Measurements from ENCODE around the gene EEF1G.
A peak's percentile ranks its signal among the peaks of the same experiment; 100 is the strongest.
"Not testable (repeated sequence)": the region's sequence is repeated elsewhere in the genome, so short reads cannot be mapped to it uniquely, and the experiment has no call there.

Gene EEF1G

GRCh38 chr11:62553080-62553838 is 20.4 kb downstream of the EEF1G start:
- DNase-seq: peak; percentile 12

GRCh38 chr11:62552485-62553079 is 21.1 kb downstream of the EEF1G start:
- no peak for DNase-seq

- not testable (repeated sequence) for DNase-seq
These were observed 23.2 kb downstream of the EEF1G start for GRCh38 chr11:62550478-62550877.

- DNase-seq: no peak
These were observed 25.0 kb downstream of the EEF1G start for GRCh38 chr11:62548545-62549335.

- DNase-seq: no peak
These were observed 25.9 kb downstream of the EEF1G start for GRCh38 chr11:62547691-62548281.

GRCh38 chr11:62546929-62547625 is 26.6 kb downstream of the EEF1G start:
- DNase-seq: no peak

GRCh38 chr11:62546244-62546928 is 27.3 kb downstream of the EEF1G start, which contains the start of gene AHNAK:
TSS of gene AHNAK (minus strand) at chr11:62546806. CDS start at chr11:62536098, 10,708 bp downstream.
- no peak for DNase-seq

- no peak for DNase-seq
These were observed 28.1 kb downstream of the EEF1G start for GRCh38 chr11:62545437-62546243.

- DNase-seq: no peak
These were observed 28.9 kb downstream of the EEF1G start for GRCh38 chr11:62544581-62545436.

GRCh38 chr11:62543680-62544444 is 29.8 kb downstream of the EEF1G start:
- no peak for DNase-seq

GRCh38 chr11:62542750-62543567 is 30.7 kb downstream of the EEF1G start:
- no peak for DNase-seq

GRCh38 chr11:62542111-62542745 is 31.5 kb downstream of the EEF1G start:
- no peak for DNase-seq

- no peak for DNase-seq
These were observed 32.6 kb downstream of the EEF1G start for GRCh38 chr11:62540804-62541701.

- DNase-seq: no peak
These were observed 34.3 kb downstream of the EEF1G start for GRCh38 chr11:62539238-62539925.

- no peak for DNase-seq
These were observed 35.0 kb downstream of the EEF1G start for GRCh38 chr11:62538470-62539237.
